H9 (cell line): ENCODE results near the gene ARHGEF38. TPM values are rescaled to one million over a fixed set of nuclear protein-coding genes. Genes with fewer than 3 reads are reported as not detected.

Source experiments
- DNase-seq: peaks from one replicate; pipeline ENCODE4 v3.0.0-alpha.2; 2017
- H2AFZ ChIP-seq: one replicate; pipeline ENCODE4 v1.6.1; 2013; ENCODE audit warnings: mild to moderate bottlenecking, low read length, control low read depth, moderate library complexity
- H2AK5ac ChIP-seq: 2 replicates; pipeline ENCODE4 v1.6.1; 2013; ENCODE audit warnings: low read length, control low read depth, mixed read lengths; ENCODE audit not compliant: insufficient read length
- H2BK120ac ChIP-seq: one replicate; pipeline ENCODE4 v1.6.1; 2013; ENCODE audit warnings: low read depth, mild to moderate bottlenecking, low read length, control low read depth, inconsistent platforms; ENCODE audit not compliant: poor library complexity, severe bottlenecking
- H2BK12ac ChIP-seq: 2 replicates; pipeline ENCODE4 v1.6.1; 2013; ENCODE audit warnings: low read length, control low read depth, mixed read lengths, low read depth; ENCODE audit not compliant: insufficient read length
- H2BK15ac ChIP-seq: 2 replicates; pipeline ENCODE4 v1.6.1; 2013; ENCODE audit warnings: low read depth, low read length, control low read depth
- H2BK20ac ChIP-seq: one replicate; pipeline ENCODE4 v1.6.1; 2013; ENCODE audit warnings: low read depth, mild to moderate bottlenecking, low read length, control low read depth, inconsistent platforms; ENCODE audit not compliant: poor library complexity, severe bottlenecking
- H2BK5ac ChIP-seq: 2 replicates; pipeline ENCODE4 v1.6.1; 2013; ENCODE audit warnings: low read length, control low read depth, mixed read lengths; ENCODE audit not compliant: insufficient read length
- H3K14ac ChIP-seq: 2 replicates; pipeline ENCODE4 v1.6.1; 2013; ENCODE audit warnings: low read length, control low read depth; ENCODE audit not compliant: insufficient read depth
- H3K18ac ChIP-seq: 2 replicates; pipeline ENCODE4 v1.6.1; 2013; ENCODE audit warnings: low read depth, mild to moderate bottlenecking, mixed read lengths, low read length, control low read depth; ENCODE audit not compliant: insufficient read length
- H3K23ac ChIP-seq: 2 replicates; pipeline ENCODE4 v1.6.1; 2013; ENCODE audit warnings: low read length, control low read depth, mixed read lengths, low read depth; ENCODE audit not compliant: insufficient read length
- H3K23me2 ChIP-seq: 2 replicates; pipeline ENCODE4 v1.6.1; 2013; ENCODE audit warnings: low read depth, mild to moderate bottlenecking, mixed read lengths, low read length, control low read depth; ENCODE audit not compliant: insufficient read length, poor library complexity, severe bottlenecking
- H3K27ac ChIP-seq: 2 replicates; pipeline ENCODE4 v1.5.1; 2013; ENCODE audit warnings: low read length, control low read depth, mixed read lengths, low read depth; ENCODE audit not compliant: insufficient read length
- H3K27me3 ChIP-seq: 2 replicates; pipeline ENCODE4 v1.6.1; 2013; ENCODE audit warnings: low read length, control low read depth, inconsistent platforms; ENCODE audit not compliant: insufficient read depth
- H3K4ac ChIP-seq: 2 replicates; pipeline ENCODE4 v1.6.1; 2013; ENCODE audit warnings: low read depth, mild to moderate bottlenecking, control low read depth, inconsistent platforms, low read length, moderate library complexity
- H3K4me1 ChIP-seq: 2 replicates; pipeline ENCODE4 v1.6.1; 2013; ENCODE audit warnings: low read length, control low read depth, inconsistent platforms; ENCODE audit not compliant: insufficient read depth
- H3K4me2 ChIP-seq: 2 replicates; pipeline ENCODE4 v1.6.1; 2013; ENCODE audit warnings: low read length, control low read depth, mixed read lengths; ENCODE audit not compliant: insufficient read length, insufficient read depth
- H3K56ac ChIP-seq: 2 replicates; pipeline ENCODE4 v1.6.1; 2013; ENCODE audit warnings: low read depth, mild to moderate bottlenecking, mixed read lengths, low read length, control low read depth; ENCODE audit not compliant: insufficient read length
- H3K79me1 ChIP-seq: 2 replicates; pipeline ENCODE4 v1.6.1; 2013; ENCODE audit warnings: low read depth, mild to moderate bottlenecking, moderate library complexity, low read length, control low read depth, inconsistent platforms; ENCODE audit not compliant: insufficient read depth, poor library complexity, severe bottlenecking
- H3K79me2 ChIP-seq: 2 replicates; pipeline ENCODE4 v1.6.1; 2013; ENCODE audit warnings: low read length, control low read depth, inconsistent platforms; ENCODE audit not compliant: insufficient read depth
- H3K9ac ChIP-seq: 2 replicates; pipeline ENCODE4 v1.6.1; 2013; ENCODE audit warnings: low read length, control low read depth, mixed read lengths; ENCODE audit not compliant: insufficient read length; ENCODE audit errors: extremely low read depth
- H3K9me3 ChIP-seq: one replicate; pipeline ENCODE4 v1.6.1; 2013; ENCODE audit warnings: low read depth, low read length, inconsistent platforms; ENCODE audit not compliant: control insufficient read depth
- H3T11ph ChIP-seq: one replicate; pipeline ENCODE4 v1.6.1; 2013; ENCODE audit warnings: mild to moderate bottlenecking, low read length, control low read depth, inconsistent platforms
- H4K20me1 ChIP-seq: one replicate; pipeline ENCODE4 v1.6.1; 2013; ENCODE audit not compliant: control insufficient read depth, insufficient read length, insufficient read depth
- H4K5ac ChIP-seq: 2 replicates; pipeline ENCODE4 v1.6.1; 2013; ENCODE audit warnings: low read depth, mild to moderate bottlenecking, mixed read lengths, low read length, control low read depth; ENCODE audit not compliant: insufficient read length
- H4K8ac ChIP-seq: replicated peaks from 2 replicates; pipeline ENCODE4 v1.6.1; 2013; ENCODE audit warnings: low read length, control low read depth, mixed read lengths, low read depth; ENCODE audit not compliant: insufficient read length
- H4K91ac ChIP-seq: 2 replicates; pipeline ENCODE4 v1.6.1; 2013; ENCODE audit warnings: low read depth, mild to moderate bottlenecking, moderate library complexity, mixed read lengths, low read length, control low read depth; ENCODE audit not compliant: insufficient read length
- H3K27ac Mint-ChIP-seq, 3 experiments: 2 replicates in 2 of 3; 3 replicates in 1 of 3; pipeline ENCODE4 v1.8.0; 2020 to 2021; ENCODE audit warnings: mixed read lengths in 3 of 3, mild to moderate bottlenecking in 1 of 3, moderate library complexity in 1 of 3
- H3K27me3 Mint-ChIP-seq: 2 replicates; pipeline ENCODE4 v1.8.0; 2021; ENCODE audit warnings: low read depth, mild to moderate bottlenecking, moderate library complexity, mixed read lengths
- H3K36me3 Mint-ChIP-seq, 3 experiments: 2 replicates in 2 of 3; 3 replicates in 1 of 3; pipeline ENCODE4 v1.8.0; 2020 to 2021; ENCODE audit warnings: low read depth in 3 of 3, mixed read lengths in 3 of 3; ENCODE audit not compliant: insufficient read depth in 1 of 3
- H3K4me1 Mint-ChIP-seq, 2 experiments: 2 replicates each; pipeline ENCODE4 v1.8.0; 2020; ENCODE audit warnings: mixed read lengths in 2 of 2
- H3K4me3 Mint-ChIP-seq, 2 experiments: 2 replicates in 1 of 2; 3 replicates in 1 of 2; pipeline ENCODE4 v1.8.0; 2020 to 2021; ENCODE audit warnings: mild to moderate bottlenecking in 2 of 2, mixed read lengths in 2 of 2, moderate library complexity in 1 of 2
- H3K9me3 Mint-ChIP-seq, 2 experiments: 2 replicates in 1 of 2; 3 replicates in 1 of 2; pipeline ENCODE4 v1.8.0; 2020; ENCODE audit warnings: mild to moderate bottlenecking in 2 of 2, mixed read lengths in 2 of 2, moderate library complexity in 1 of 2
- CTCF ChIP-seq: fragments of 200-600 bp; sonication (generic); conservative IDR thresholded peaks from 3 replicates; pipeline ENCODE4 v1.8.0; 2021; ENCODE audit warnings: antibody characterized with exemption, mild to moderate bottlenecking
- WGBS: extraction: QIAGEN DNeasy Blood & Tissue Kit; methylation state at CpG from one replicate; pipeline ENCODE4 v1.1.7; 2013; ENCODE audit warnings: missing lambda C conversion rate, low lambda C conversion rate, mixed read lengths; ENCODE audit not compliant: insufficient read length; ENCODE audit errors: extremely low coverage; 5-methylcytosine and 5-hydroxymethylcytosine counted together
- total RNA-seq: library from RNA; stranded (reverse); gene quantifications from 2 replicates; pipeline ENCODE4 v1.2.1, GENCODE V29; 2021

ARHGEF38 gene
- total RNA-seq, 1 experiment from 2014 or later: not detected

GRCh38 chr4:105710012-105710600, 157.7 kb downstream of the ARHGEF38 start:
- H3T11ph ChIP-seq: no peak overlapping the region
- H3K27me3 Mint-ChIP-seq: no peaks in the 10 kb centered on the region
- peaks cover 0 to 1% (median 0%) of the 10 kb centered on the region in 3 experiments; a peak in 2 of 7 replicates for H3K36me3 Mint-ChIP-seq
- H2BK5ac ChIP-seq: no peak overlapping the region
- peaks cover 7% of the 10 kb centered on the region for H3K23me2 ChIP-seq
- no peak overlapping the region for H3K4ac ChIP-seq
- H2BK12ac ChIP-seq: no peak overlapping the region
- H3K27ac ChIP-seq: no peak overlapping the region
- H4K8ac ChIP-seq: no peak overlapping the region
- no peak overlapping the region for H3K18ac ChIP-seq
- no CpG with 5 or more reads among the region's 16 CpGs for WGBS
- H3K9me3 ChIP-seq: no peaks in the 10 kb centered on the region
- H3K27ac Mint-ChIP-seq: peak overlapping the region in 1 of 3 experiments; percentile 17; a peak in 1 of 7 replicates
- no peak for DNase-seq
- no peak overlapping the region for H4K91ac ChIP-seq
- H3K27me3 ChIP-seq: no peaks in the 10 kb centered on the region
- peak overlapping the region; percentile 94 for H3K4me2 ChIP-seq
- H3K14ac ChIP-seq: no peak overlapping the region
- peak overlapping the region; percentile 97 for H3K4me3 Mint-ChIP-seq
- H2BK15ac ChIP-seq: no peak overlapping the region
- H3K23ac ChIP-seq: no peak overlapping the region
- no peaks in the 10 kb centered on the region for H3K4me1 ChIP-seq
- no peak overlapping the region for H3K9ac ChIP-seq
- peaks cover 10% of the 10 kb centered on the region in 2 experiments for H3K4me1 Mint-ChIP-seq
- no peaks in the 10 kb centered on the region for H3K79me1 ChIP-seq
- no peak overlapping the region for H2BK120ac ChIP-seq
- no peak overlapping the region for H2BK20ac ChIP-seq
- no peaks in the 10 kb centered on the region for H4K20me1 ChIP-seq
- H3K79me2 ChIP-seq: no peaks in the 10 kb centered on the region; the same call in 1 of the 2 replicates
- TF ChIP-seq CTCF: no peak
- no peak overlapping the region for H2AFZ ChIP-seq
- no peaks in the 10 kb centered on the region; a peak in 1 of 5 replicates for H3K9me3 Mint-ChIP-seq
- no peak overlapping the region for H3K56ac ChIP-seq
- H2AK5ac ChIP-seq: no peak overlapping the region
- no peak overlapping the region for H4K5ac ChIP-seq
